Naive thymus-derived CD8-positive, alpha-beta T cell (primary cell): ENCODE measurements around the gene ATAD3A. TPM values are rescaled to one million over a fixed set of nuclear protein-coding genes. Genes with fewer than 3 reads are reported as not detected.
"Not testable (repeated sequence)": the region's sequence is repeated elsewhere in the genome, so short reads cannot be mapped to it uniquely, and the experiment has no call there.

Experiments
- ATAC-seq, 2 donors: fragments of 150-1000 bp; cut with Tn5 transposase in 1 of 2; sonication (Bioruptor Pico), chemical (Tn5 transposase) in 1 of 2; 1 replicate in 1 of 2; 2 replicates in 1 of 2; pipeline ENCODE4 v1.10.0; 2021; ENCODE audit warnings: mild to moderate bottlenecking in 2 of 2, moderate library complexity in 2 of 2
- POLR2A ChIA-PET: fragments of 350-600 bp; sonication (Branson Sonifier 250); formaldehyde crosslinking; loops from one replicate; lab custom pipeline; 2021; ENCODE audit warnings: antibody characterized with exemption; lab: Charles Lee
- DNase-seq, 10 donors: peaks; one replicate each; pipeline versions ENCODE4 v3.0.0 to v3.0.0-alpha.2; 2020 to 2022
- H3K27ac Mint-ChIP-seq, 10 donors: one replicate each; pipeline ENCODE4 v1.8.0; 2020 to 2022; ENCODE audit warnings: mild to moderate bottlenecking in 10 of 10, mixed read lengths in 10 of 10, moderate library complexity in 4 of 10, inconsistent platforms in 1 of 10
- H3K27me3 Mint-ChIP-seq, 5 donors: one replicate each; pipeline ENCODE4 v1.8.0; 2021 to 2022; ENCODE audit warnings: mixed read lengths in 5 of 5
- H3K36me3 Mint-ChIP-seq, 3 donors: one replicate each; pipeline ENCODE4 v1.8.0; 2020 to 2022; ENCODE audit warnings: mixed read lengths in 3 of 3, mild to moderate bottlenecking in 2 of 3, inconsistent platforms in 1 of 3
- H3K4me1 Mint-ChIP-seq, 4 donors: one replicate each; pipeline ENCODE4 v1.8.0; 2021 to 2022; ENCODE audit warnings: mixed read lengths in 4 of 4
- H3K4me3 Mint-ChIP-seq, 10 donors: one replicate each; pipeline ENCODE4 v1.8.0; 2020 to 2022; ENCODE audit warnings: mild to moderate bottlenecking in 10 of 10, mixed read lengths in 10 of 10, moderate library complexity in 6 of 10, inconsistent platforms in 1 of 10
- H3K9me3 Mint-ChIP-seq, 9 donors: one replicate each; pipeline ENCODE4 v1.8.0; 2020 to 2022; ENCODE audit warnings: mixed read lengths in 9 of 9, mild to moderate bottlenecking in 3 of 9, inconsistent platforms in 1 of 9, moderate library complexity in 1 of 9
- polyA plus RNA-seq, 3 donors: library from polyadenylated mRNA; unstranded; fragments of 300-500 nt; fragmentation: Illumina TruSeq; gene quantifications; one replicate each; pipeline ENCODE4 v1.2.3, GENCODE V29; 2021
- total RNA-seq, 8 experiments: library from RNA in 2 of 8; stranded (reverse) in 2 of 8; gene quantifications; one replicate each; pipeline ENCODE4 v1.2.3 and lab custom pipeline; 2021 to 2026

Gene ATAD3A
- total and polyA plus RNA-seq, 5 experiments from 2014 or later, result 7.7 to 27.5 (median 15.3) TPM

GRCh38 chr1:1554926-1555915 is 43.3 kb downstream of the ATAD3A start:
- Mint-ChIP-seq H3K9me3 (no peaks in the 10 kb centered on the region), H3K4me1 (peaks cover 1 to 11% (median 7%) of the 10 kb centered on the region in 4 donors), H3K27ac (peak overlapping the region in 4 of 10 donors; percentile 24 to 59 (median 42)), H3K4me3 (peak overlapping the region in 1 of 10 donors; percentile 58), H3K27me3 (no peaks in the 10 kb centered on the region), H3K36me3 (peaks cover 0 to 5% (median 0%) of the 10 kb centered on the region in 3 donors)
- ATAC-seq (no peak), DNase-seq (no peak)
- POLR2A ChIA-PET, result interaction anchor here (0.6 to 0.7 kb wide), 2 partner anchors 18 to 59 kb away, joined by 3 to 4 read pairs; no protein-coding TSS in a partner anchor

- H3K36me3 Mint-ChIP-seq, result peaks cover 0 to 14% (median 0%) of the 10 kb centered on the region in 3 donors
- POLR2A ChIA-PET, result interaction anchor here (0.5 kb wide), 1 partner anchor 28 kb away, joined by 3 read pairs; no protein-coding TSS in a partner anchor
These were observed 44.5 kb downstream of the ATAD3A start for GRCh38 chr1:1556505-1556904.

DNA sequence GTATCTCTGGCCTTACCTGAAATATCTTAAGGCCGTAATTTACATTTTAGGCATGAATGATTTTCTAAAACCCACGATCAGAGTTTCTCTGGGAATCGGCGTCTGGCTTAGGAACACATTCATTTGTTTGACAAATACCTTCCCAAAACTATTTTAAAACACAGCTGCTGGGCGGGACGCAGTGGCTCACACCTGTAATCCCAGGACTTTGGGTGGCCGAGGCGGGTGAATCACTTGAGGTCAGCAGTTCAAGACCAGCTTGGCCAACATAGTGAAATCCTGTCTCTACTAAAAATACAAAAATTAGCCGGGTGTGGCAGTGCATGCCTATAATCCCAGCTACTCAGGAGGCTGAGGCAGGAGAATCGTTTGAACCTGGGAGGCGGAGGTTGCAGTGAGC is 45.0 kb downstream of the ATAD3A start:
- not testable (repeated sequence) for ATAC-seq, DNase-seq, H3K27me3 Mint-ChIP-seq, H3K4me1 Mint-ChIP-seq, H3K9me3 Mint-ChIP-seq, H3K27ac Mint-ChIP-seq, H3K4me3 Mint-ChIP-seq
- peaks cover 0 to 19% (median 0%) of the 10 kb centered on the region in 3 donors for H3K36me3 Mint-ChIP-seq
- POLR2A ChIA-PET, result interaction anchor here (0.5 kb wide), 1 partner anchor 29 kb away, joined by 3 read pairs; no protein-coding TSS in a partner anchor

More at GRCh38 chr1:1556505-1556904, 44.5 kb downstream of the ATAD3A start:
- ATAC-seq, result no peak
- Mint-ChIP-seq H3K27ac (peak overlapping the region in 2 of 10 donors; percentile 14 to 79), H3K4me1 (peaks cover 0 to 9% (median 6%) of the 10 kb centered on the region in 4 donors), H3K9me3 (no peaks in the 10 kb centered on the region), H3K27me3 (no peaks in the 10 kb centered on the region), H3K4me3 (no peak overlapping the region)
- no peak for DNase-seq

DNA sequence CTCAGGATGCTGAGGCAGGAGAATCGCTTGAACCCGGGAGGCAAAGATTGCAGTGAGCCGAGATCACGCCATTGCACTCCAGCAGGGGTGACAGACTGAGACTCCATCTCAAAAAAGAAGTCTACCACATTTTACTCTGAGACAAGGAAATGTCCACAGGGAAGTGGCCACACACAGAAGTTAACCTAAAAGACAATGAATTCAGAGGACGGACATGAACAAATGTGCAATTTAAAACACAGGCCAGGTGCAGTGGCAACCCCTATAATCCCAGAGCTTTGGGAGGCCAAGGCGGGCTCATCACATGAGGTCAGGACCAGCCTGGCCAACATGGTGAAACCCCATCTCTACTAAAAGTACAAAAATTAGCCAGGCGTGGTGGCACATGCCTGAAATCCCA is 45.7 kb downstream of the ATAD3A start:
- H3K27ac Mint-ChIP-seq, result peak overlapping the region in 2 of 10 donors; percentile 47 to 59
- POLR2A ChIA-PET, result interaction anchor here (1.2 kb wide), 1 partner anchor 9 kb away, joined by 3 read pairs; no protein-coding TSS in a partner anchor
- peaks cover 3 to 11% (median 8%) of the 10 kb centered on the region in 4 donors for H3K4me1 Mint-ChIP-seq
- H3K27me3 Mint-ChIP-seq, H3K9me3 Mint-ChIP-seq, ATAC-seq, H3K4me3 Mint-ChIP-seq, DNase-seq: not testable (repeated sequence)
- H3K36me3 Mint-ChIP-seq, result peaks cover 0 to 26% (median 0%) of the 10 kb centered on the region in 3 donors

DNA sequence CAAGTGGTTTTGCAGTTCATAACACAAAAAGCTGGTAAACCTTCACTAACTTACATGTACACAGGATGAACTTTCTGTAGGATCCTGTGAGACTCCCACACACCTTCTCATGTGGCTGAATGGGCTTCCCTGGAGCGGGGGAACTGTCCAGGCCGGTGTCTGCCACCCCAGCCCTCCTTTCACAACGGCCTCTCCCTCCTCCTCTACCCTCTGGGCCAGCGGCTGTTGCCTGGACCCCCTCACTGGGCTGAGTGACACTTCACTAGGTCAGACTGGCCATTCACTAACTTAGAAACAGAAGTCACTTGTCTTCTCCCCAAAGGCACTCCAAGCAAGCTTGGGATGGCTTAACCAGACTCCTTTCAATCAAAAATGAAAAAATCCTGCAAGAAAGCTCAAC is 46.6 kb downstream of the ATAD3A start:
- H3K27me3 Mint-ChIP-seq, result no peaks in the 10 kb centered on the region
- H3K36me3 Mint-ChIP-seq, result peaks cover 0 to 35% (median 0%) of the 10 kb centered on the region in 3 donors
- peak overlapping the region in 6 of 10 donors; percentile 19 to 46 (median 40) for H3K27ac Mint-ChIP-seq

DNA sequence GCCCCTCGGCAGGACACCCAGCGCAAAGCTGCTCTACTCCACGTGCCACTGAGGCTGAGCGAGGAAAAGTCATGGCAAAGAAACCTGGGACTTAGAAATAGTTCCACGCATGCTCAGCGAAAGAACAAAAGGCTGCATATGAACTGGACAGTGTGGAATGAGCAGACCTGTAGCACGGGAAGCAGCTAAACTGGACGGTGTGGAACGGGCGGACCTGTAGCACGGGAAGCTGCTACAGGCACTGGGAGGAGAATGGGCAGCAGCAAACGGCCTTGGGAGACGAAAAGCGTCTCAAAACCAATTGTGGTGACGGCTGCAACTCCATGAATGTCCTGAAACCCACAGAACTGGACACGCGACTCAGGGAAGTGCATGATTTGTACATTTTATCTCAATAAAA is 47.1 kb downstream of the ATAD3A start:
- no peak for ATAC-seq
- Mint-ChIP-seq H3K4me3 (no peak overlapping the region), H3K27me3 (no peaks in the 10 kb centered on the region), H3K36me3 (peaks cover 0 to 40% (median 3%) of the 10 kb centered on the region in 3 donors), H3K4me1 (peaks cover 3 to 16% (median 9%) of the 10 kb centered on the region in 4 donors), H3K27ac (peak overlapping the region in 4 of 10 donors; percentile 19 to 73 (median 40)), H3K9me3 (no peaks in the 10 kb centered on the region)
- POLR2A ChIA-PET, result interaction anchor here (1.2 kb wide), 1 partner anchor 10 kb away, joined by 3 read pairs; no protein-coding TSS in a partner anchor
- DNase-seq, result no peak

More for the DNA sequence above, 46.6 kb downstream of the ATAD3A start:
- POLR2A ChIA-PET, result interaction anchor here (1.2 kb wide), 1 partner anchor 10 kb away, joined by 3 read pairs; no protein-coding TSS in a partner anchor
- ATAC-seq, result no peak
- no peak for DNase-seq
- H3K4me3 Mint-ChIP-seq, result no peak overlapping the region
- H3K4me1 Mint-ChIP-seq, result peaks cover 3 to 12% (median 8%) of the 10 kb centered on the region in 4 donors
- H3K9me3 Mint-ChIP-seq, result no peaks in the 10 kb centered on the region

GRCh38 chr1:1560178-1560577 is 48.2 kb downstream of the ATAD3A start:
- Mint-ChIP-seq H3K27ac (no peak overlapping the region), H3K36me3 (peaks cover 4 to 51% (median 6%) of the 10 kb centered on the region in 3 donors), H3K4me1 (peaks cover 9 to 21% (median 14%) of the 10 kb centered on the region in 4 donors), H3K9me3 (no peaks in the 10 kb centered on the region), H3K27me3 (no peaks in the 10 kb centered on the region), H3K4me3 (no peak overlapping the region)
- ATAC-seq (no peak), DNase-seq (no peak)
- POLR2A ChIA-PET, result no interaction called here

DNA sequence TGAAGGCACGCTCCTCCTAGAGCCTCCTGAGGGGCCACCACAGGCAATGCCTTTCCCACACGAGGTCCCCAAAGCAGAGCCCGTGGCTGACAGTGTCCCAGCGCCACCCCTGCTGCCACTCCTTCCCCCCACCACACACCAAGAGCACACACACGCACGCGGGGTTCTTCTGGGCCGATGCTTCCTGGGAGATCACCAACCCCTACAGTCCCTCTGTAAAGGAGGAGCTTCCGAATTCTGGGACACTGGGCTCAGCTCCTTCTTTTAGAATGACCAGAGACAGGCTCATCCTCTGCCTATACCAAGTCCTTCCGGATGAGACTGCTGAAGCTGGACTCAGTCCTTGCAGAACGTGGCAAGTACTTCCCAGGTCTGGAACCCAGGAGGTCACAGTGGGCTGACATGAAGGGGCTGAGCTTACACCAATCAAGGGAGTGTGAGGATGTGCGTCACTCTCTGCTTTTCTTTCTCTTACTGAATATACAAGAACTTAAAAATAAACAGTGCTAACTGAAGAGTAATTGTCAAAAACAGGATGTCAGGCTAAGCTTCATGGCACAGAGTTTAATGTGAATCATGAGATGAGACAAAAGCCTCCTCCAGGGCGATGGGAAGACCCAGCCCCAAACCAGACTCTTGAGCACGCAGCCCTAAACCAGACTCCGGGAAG is 50.0 kb downstream of the ATAD3A start:
- H3K4me1 Mint-ChIP-seq, result peaks cover 11 to 28% (median 21%) of the 10 kb centered on the region in 4 donors
- peak overlapping the region in 5 of 10 donors; percentile 1 to 93 (median 56) for H3K27ac Mint-ChIP-seq
- H3K9me3 Mint-ChIP-seq, result no peaks in the 10 kb centered on the region
- H3K27me3 Mint-ChIP-seq, result no peaks in the 10 kb centered on the region
- no peak overlapping the region for H3K4me3 Mint-ChIP-seq
- ATAC-seq (peak in 1 of 2 donors; percentile 18), DNase-seq (no peak)
- POLR2A ChIA-PET, result no interaction called here
- H3K36me3 Mint-ChIP-seq, result peaks cover 4 to 65% (median 12%) of the 10 kb centered on the region in 3 donors

GRCh38 chr1:1562556-1563195 is 50.7 kb downstream of the ATAD3A start:
- Mint-ChIP-seq H3K27ac (peak overlapping the region in 2 of 10 donors; percentile 56 to 93), H3K27me3 (no peaks in the 10 kb centered on the region), H3K4me1 (peaks cover 16 to 36% (median 28%) of the 10 kb centered on the region in 4 donors), H3K4me3 (no peak overlapping the region), H3K36me3 (peaks cover 4 to 72% (median 12%) of the 10 kb centered on the region in 3 donors), H3K9me3 (no peaks in the 10 kb centered on the region)
- ATAC-seq (peak in 1 of 2 donors; percentile 11), DNase-seq (no peak)
- POLR2A ChIA-PET, result interaction anchor here (0.6 to 0.7 kb wide), 3 partner anchors 127 to 586 kb away, joined by 3 to 5 read pairs (median 3); no protein-coding TSS in a partner anchor

DNA sequence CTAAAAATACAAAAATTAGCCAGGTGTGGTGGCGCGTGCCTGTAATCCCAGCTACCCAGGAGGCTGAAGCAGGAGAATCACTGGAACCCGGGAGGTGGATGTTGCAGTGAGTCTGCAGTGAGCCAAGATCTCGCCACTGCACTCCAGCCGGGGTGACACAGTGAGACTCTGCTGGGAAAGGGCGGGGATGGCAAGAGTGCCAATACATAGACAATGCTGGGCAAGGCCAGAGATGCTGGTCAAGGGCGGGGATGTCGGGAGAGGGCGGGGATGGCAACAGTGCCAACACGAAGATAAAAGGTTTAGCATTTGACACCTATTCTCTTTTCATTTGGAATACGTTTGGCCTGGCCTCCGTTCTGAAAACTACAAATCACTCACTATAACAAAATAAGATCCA is 51.7 kb downstream of the ATAD3A start:
- ATAC-seq (no peak), DNase-seq (no peak)
- Mint-ChIP-seq H3K4me1 (peaks cover 15 to 43% (median 34%) of the 10 kb centered on the region in 4 donors), H3K9me3 (no peaks in the 10 kb centered on the region), H3K27ac (peak overlapping the region in 3 of 10 donors; percentile 28 to 73 (median 59)), H3K36me3 (peaks cover 4 to 73% (median 12%) of the 10 kb centered on the region in 3 donors), H3K4me3 (no peak overlapping the region), H3K27me3 (no peaks in the 10 kb centered on the region)
- POLR2A ChIA-PET, result no interaction called here

GRCh38 chr1:1564268-1564667 is 52.3 kb downstream of the ATAD3A start:
- H3K27ac Mint-ChIP-seq, result peak overlapping the region in 2 of 10 donors; percentile 9 to 73
- H3K4me1 Mint-ChIP-seq, result peaks cover 13 to 46% (median 37%) of the 10 kb centered on the region in 4 donors
- ATAC-seq (peak in 1 of 2 donors; percentile 7), DNase-seq (no peak)
- H3K4me3 Mint-ChIP-seq, result no peak overlapping the region
- H3K27me3 Mint-ChIP-seq, result no peaks in the 10 kb centered on the region
- no peaks in the 10 kb centered on the region for H3K9me3 Mint-ChIP-seq
- peaks cover 4 to 79% (median 12%) of the 10 kb centered on the region in 3 donors for H3K36me3 Mint-ChIP-seq
- POLR2A ChIA-PET, result no interaction called here
